DND-41 (cell line): ENCODE measurements around the gene SIGMAR1.

Experiments used
- EZH2 ChIP-seq: IDR thresholded peaks from 3 replicates; pipeline ENCODE4 v1.6.1; 2012; ENCODE audit warnings: borderline replicate concordance, low read depth, mild to moderate bottlenecking, moderate library complexity, low read length, inconsistent platforms; ENCODE audit not compliant: severe bottlenecking
- TF ChIP-seq, protein P1 (sequence below): IDR thresholded peaks from 2 replicates; pipeline ENCODE4 v1.5.1; 2012; ENCODE audit warnings: borderline replicate concordance, low read length, moderate library complexity, mild to moderate bottlenecking; ENCODE audit not compliant: poor library complexity, severe bottlenecking; ENCODE audit errors: extremely low read depth

DNA sequence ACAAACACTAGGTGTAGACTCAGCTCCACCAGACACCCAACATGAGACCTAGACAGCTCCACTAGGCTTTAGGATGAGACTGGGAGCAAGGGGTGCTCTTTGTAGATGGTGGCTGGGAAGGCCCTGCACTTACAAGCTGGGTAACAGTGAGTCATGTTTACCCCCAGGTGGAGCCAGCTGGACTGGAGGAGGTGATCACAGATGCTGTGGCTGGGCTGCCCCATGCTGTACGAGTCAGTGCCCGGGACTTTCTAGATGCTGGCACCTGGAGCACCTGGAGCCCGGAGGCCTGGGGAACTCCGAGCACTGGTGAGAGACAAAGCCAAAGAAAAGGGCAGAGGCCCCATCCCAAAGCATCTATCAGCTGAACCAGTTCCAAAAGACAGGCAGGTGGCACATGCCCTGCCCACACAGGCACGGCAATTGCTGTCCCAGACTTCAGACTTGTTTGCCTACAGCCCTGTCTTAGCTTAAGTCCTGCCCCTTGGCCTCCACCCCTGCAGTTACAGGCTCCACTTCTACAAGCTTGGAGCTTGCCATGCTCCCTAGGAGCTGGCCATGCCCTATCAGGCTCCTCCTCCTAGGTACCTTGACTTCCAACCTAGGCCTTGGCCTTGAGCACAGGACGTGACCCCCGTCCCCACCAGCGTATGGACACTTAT lies 22.1 kb upstream of the SIGMAR1 start:
- TF ChIP-seq, protein P1, sequence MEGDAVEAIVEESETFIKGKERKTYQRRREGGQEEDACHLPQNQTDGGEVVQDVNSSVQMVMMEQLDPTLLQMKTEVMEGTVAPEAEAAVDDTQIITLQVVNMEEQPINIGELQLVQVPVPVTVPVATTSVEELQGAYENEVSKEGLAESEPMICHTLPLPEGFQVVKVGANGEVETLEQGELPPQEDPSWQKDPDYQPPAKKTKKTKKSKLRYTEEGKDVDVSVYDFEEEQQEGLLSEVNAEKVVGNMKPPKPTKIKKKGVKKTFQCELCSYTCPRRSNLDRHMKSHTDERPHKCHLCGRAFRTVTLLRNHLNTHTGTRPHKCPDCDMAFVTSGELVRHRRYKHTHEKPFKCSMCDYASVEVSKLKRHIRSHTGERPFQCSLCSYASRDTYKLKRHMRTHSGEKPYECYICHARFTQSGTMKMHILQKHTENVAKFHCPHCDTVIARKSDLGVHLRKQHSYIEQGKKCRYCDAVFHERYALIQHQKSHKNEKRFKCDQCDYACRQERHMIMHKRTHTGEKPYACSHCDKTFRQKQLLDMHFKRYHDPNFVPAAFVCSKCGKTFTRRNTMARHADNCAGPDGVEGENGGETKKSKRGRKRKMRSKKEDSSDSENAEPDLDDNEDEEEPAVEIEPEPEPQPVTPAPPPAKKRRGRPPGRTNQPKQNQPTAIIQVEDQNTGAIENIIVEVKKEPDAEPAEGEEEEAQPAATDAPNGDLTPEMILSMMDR, result no peak
- TF ChIP-seq EZH2, result no peak
